BE2C (cell line): Measurements from ENCODE around the gene FOXE3.

ENCODE experiments used
- DNase-seq: peaks from one replicate; pipeline ENCODE4 v3.0.0-alpha.2; 2020
- H3K27me3 ChIP-seq: fragments of 250-450 bp; sonication (Bioruptor Pico); 2 replicates; pipeline ENCODE4 v1.5.1; 2020; ENCODE audit warnings: mild to moderate bottlenecking
- H3K36me3 ChIP-seq: fragments of 250-450 bp; sonication (Bioruptor Pico); 2 replicates; pipeline ENCODE4 v1.5.1; 2020; ENCODE audit warnings: mild to moderate bottlenecking
- H3K4me1 ChIP-seq: fragments of 250-450 bp; sonication (Bioruptor Pico); 2 replicates; pipeline ENCODE4 v1.5.1; 2020
- H3K4me3 ChIP-seq: 2 replicates; pipeline ENCODE4 v1.5.1; 2011; ENCODE audit warnings: low read depth, low read length
- H3K9me3 ChIP-seq: fragments of 250-450 bp; sonication (Bioruptor Pico); 2 replicates; pipeline ENCODE4 v1.5.1; 2020
- TF ChIP-seq, protein P1 (sequence below): IDR thresholded peaks from 2 replicates; pipeline ENCODE4 v1.5.1; 2012; ENCODE audit warnings: mild to moderate bottlenecking, low read depth, low read length

Gene FOXE3

DNA sequence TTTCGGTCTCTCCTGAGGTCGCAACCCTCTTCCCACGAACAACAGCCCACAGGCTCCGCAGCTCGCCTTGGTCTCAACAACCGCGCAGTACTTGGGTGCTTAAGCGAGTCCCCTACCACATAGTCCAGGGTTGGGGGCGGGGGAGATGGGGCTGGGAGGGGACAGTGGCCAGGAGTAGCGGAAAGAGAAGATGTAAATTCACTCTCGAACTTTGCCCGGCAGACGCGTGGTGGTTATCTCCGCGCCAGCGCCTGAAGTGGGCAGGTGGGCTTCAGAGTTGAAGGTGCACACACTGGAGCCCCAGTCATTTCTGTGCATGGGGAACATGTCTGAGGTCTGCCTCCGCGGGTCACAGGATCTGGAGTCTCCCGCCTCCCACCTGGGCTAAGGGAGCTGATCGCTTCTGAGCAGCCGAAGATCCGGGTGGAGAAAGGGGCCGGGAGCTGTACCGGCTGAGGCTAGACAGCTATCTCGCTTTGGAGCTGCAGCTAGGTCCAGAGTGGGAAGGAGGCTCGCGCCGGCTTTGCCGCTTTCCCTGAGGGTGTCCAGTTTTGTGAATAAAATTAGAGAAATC, 17.5 kb downstream of the FOXE3 start:
- H3K27me3 ChIP-seq = peaks cover 56% of the 10 kb centered on the region
- TF ChIP-seq, protein P1, sequence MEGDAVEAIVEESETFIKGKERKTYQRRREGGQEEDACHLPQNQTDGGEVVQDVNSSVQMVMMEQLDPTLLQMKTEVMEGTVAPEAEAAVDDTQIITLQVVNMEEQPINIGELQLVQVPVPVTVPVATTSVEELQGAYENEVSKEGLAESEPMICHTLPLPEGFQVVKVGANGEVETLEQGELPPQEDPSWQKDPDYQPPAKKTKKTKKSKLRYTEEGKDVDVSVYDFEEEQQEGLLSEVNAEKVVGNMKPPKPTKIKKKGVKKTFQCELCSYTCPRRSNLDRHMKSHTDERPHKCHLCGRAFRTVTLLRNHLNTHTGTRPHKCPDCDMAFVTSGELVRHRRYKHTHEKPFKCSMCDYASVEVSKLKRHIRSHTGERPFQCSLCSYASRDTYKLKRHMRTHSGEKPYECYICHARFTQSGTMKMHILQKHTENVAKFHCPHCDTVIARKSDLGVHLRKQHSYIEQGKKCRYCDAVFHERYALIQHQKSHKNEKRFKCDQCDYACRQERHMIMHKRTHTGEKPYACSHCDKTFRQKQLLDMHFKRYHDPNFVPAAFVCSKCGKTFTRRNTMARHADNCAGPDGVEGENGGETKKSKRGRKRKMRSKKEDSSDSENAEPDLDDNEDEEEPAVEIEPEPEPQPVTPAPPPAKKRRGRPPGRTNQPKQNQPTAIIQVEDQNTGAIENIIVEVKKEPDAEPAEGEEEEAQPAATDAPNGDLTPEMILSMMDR = no peak

DNA sequence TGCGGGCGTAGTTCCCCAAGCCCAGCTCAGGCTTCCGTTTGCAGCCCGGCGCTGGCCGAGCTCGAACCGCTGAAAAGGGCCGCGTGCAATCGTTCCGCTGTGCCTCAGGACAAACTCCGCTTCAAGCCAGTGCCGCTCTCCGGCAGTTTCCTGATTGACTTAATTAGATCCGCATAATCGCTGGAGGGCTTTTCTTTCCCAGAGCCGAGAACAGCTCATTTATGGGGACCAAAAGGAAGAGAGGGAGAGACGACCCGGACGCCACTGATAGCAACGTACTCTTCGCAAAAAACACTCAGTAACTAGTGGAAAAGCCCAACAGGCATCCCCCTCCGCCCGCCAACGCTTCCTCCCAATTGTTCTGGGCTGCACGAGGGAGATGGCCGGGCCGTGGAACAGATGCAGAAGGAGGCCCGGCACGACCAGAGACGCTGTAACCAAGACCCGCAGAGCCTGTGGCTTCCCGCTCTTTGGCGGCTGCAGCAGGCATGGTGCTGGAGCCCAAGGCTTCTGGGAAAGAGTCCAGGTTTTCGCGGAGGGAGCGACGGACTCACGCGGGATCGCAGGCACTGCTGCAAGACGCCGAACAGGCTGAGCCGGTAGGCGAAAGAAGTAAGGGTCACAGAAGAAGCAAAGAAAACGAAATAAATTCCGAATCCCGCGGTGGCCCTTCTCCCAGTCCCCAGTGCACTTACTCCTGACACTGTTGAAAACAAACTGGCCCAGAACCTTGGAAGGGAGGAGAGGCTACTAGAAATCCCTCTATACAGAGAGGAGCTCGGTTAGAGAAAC, 18.2 kb downstream of the FOXE3 start:
- Histone ChIP-seq H3K36me3 (no peaks in the 10 kb centered on the region), H3K27me3 (peaks cover 63% of the 10 kb centered on the region), H3K9me3 (no peaks in the 10 kb centered on the region), H3K4me3 (no peak overlapping the region), H3K4me1 (no peaks in the 10 kb centered on the region)
- TF ChIP-seq, protein P1 = no peak
- peak; percentile 24 for DNase-seq

More for the DNA sequence above, 17.5 kb downstream of the FOXE3 start:
- Histone ChIP-seq H3K9me3 (no peaks in the 10 kb centered on the region), H3K4me1 (no peaks in the 10 kb centered on the region), H3K4me3 (no peak overlapping the region), H3K36me3 (no peaks in the 10 kb centered on the region)
- DNase-seq = no peak

DNA sequence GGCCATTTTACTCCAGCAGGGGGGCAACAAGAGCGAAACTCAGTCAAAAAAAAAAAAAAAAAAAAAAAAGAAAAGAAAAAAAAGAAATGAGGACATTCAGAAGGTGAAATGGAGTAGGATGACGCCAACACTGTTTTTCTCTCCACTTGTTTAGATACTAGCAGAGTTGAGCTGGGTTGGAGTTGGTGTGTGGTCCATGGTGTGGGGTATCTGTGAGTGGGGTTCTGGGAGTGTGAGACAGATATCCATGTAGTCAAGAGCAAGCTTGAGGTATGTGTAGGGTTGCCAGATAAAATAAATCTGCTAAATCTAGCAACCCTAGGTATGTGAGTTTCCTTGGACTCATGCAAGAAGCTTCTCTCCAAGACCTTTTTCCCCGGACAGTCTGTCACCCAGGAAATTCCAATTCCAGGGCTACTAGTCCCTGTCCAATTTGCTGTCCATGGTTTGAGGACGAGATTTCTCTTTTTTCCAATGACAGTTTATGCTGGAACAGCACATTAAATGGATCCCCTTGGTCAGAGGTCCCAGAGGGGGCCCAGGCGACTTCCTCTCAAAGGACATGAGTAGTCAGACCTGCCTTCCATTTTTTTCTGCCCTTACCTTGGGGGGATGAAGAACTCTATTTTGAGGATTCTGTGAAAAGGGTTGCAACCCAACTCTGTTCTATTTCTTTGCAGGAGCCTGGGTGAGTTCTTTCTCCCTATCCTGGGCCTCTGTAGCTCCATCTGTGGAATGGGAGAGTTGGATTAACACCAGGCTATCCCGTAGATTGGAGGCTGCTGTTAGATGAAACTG, 19.6 kb downstream of the FOXE3 start:
- H3K27me3 ChIP-seq = peaks cover 76% of the 10 kb centered on the region
- H3K9me3 ChIP-seq = no peaks in the 10 kb centered on the region
- no peak for DNase-seq
- TF ChIP-seq, protein P1 = no peak
- H3K4me3 ChIP-seq = no peak overlapping the region
- H3K4me1 ChIP-seq = no peaks in the 10 kb centered on the region
- H3K36me3 ChIP-seq = no peaks in the 10 kb centered on the region

DNA sequence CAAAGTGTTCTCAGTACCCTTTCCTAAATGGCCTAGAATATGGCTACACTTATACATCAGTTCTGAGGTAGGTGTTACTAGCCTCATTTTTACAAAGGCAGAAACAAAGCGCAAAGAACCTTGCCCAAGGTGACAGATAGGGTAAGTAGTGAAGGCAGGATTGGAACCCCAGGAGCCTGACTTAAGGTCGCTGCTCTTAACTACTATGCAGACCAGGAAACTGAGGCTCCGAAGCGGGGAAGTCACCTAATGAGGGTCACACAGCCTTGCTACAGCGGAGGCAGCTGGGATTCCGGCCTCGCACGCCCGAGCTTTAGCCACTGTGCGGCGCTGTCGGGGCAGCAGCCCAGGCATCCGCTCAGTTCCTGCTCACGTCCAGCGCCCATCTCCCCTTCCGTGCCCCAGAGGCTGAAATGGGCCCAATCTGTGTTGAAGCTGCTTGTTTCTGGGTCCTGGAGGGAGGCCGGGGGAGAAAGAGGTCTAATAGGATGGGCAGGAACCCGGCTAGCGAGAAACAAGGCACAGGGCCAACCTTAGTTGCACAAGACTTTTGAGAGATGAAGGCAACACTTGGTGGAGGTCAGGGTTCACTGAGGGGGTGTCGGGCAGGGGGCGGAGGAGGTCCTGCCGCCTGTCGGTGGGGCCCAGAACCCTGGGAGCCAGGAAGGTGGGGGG, 20.4 kb downstream of the FOXE3 start:
- no peaks in the 10 kb centered on the region for H3K36me3 ChIP-seq
- H3K27me3 ChIP-seq = peaks cover 83% of the 10 kb centered on the region
- no peak overlapping the region for H3K4me3 ChIP-seq
- DNase-seq = peak; percentile 65
- TF ChIP-seq, protein P1 = peak; percentile 75
- no peaks in the 10 kb centered on the region for H3K9me3 ChIP-seq
- no peaks in the 10 kb centered on the region for H3K4me1 ChIP-seq

DNA sequence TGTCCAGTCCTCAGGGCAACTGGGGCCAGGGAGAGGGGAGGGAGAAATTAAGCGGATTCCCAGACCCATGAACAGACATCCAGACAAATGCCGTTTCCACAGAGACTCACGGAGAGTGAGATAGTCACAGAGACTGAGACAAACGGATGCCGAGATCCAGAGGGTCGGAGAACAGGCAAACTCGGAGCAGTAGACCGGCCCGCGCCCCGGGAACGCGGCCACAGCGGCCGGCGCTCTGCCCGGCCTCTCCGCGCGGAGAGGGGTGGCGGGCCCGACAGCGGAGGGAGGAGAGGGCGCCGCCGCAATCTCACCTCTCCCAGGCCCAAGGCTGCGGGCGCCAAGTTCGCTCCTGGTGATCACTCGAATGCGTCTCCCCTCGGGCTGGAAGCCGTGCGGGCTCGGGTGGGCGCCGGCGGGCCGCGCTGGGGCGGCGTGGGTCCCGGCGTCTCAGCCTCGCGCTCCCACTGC, 20.9 kb downstream of the FOXE3 start:
- no peaks in the 10 kb centered on the region for H3K36me3 ChIP-seq
- TF ChIP-seq, protein P1 = no peak
- H3K27me3 ChIP-seq = peaks cover 89% of the 10 kb centered on the region
- DNase-seq = no peak
- no peaks in the 10 kb centered on the region for H3K9me3 ChIP-seq
- H3K4me1 ChIP-seq = no peaks in the 10 kb centered on the region
- peak overlapping the region; percentile 51 for H3K4me3 ChIP-seq
